BLaER1 (cell line): ENCODE results near the gene LIAS.
"Not testable (repeated sequence)": the region's sequence is repeated elsewhere in the genome, so short reads cannot be mapped to it uniquely, and the experiment has no call there.

Experiments used
- H3K27ac ChIP-seq: shearing (Covaris generic); formaldehyde crosslinking; 2 replicates; pipeline ENCODE4 v1.8.1; 2022
- H3K27me3 ChIP-seq: shearing (Covaris generic); formaldehyde crosslinking; 2 replicates; pipeline ENCODE4 v1.8.1; 2022
- H3K36me3 ChIP-seq: shearing (Covaris generic); formaldehyde crosslinking; 2 replicates; pipeline ENCODE4 v1.8.1; 2022
- H3K4me1 ChIP-seq: shearing (Covaris generic); formaldehyde crosslinking; 2 replicates; pipeline ENCODE4 v1.8.1; 2022
- H3K4me2 ChIP-seq: shearing (Covaris generic); formaldehyde crosslinking; 2 replicates; pipeline ENCODE4 v1.8.1; 2022
- H3K4me3 ChIP-seq: shearing (Covaris generic); formaldehyde crosslinking; 2 replicates; pipeline ENCODE4 v1.8.1; 2022
- H3K9ac ChIP-seq: shearing (Covaris generic); formaldehyde crosslinking; 2 replicates; pipeline ENCODE4 v1.8.1; 2022
- H3K9me3 ChIP-seq: shearing (Covaris generic); formaldehyde crosslinking; 2 replicates; pipeline ENCODE4 v1.8.1; 2022
- H4K20me1 ChIP-seq: shearing (Covaris generic); formaldehyde crosslinking; 2 replicates; pipeline ENCODE4 v1.8.1; 2022
- Cebpa-rat ChIP-seq: shearing (Covaris generic); IDR thresholded peaks from 2 replicates; pipeline ENCODE4 v1.8.1; 2022

Gene LIAS

DNA sequence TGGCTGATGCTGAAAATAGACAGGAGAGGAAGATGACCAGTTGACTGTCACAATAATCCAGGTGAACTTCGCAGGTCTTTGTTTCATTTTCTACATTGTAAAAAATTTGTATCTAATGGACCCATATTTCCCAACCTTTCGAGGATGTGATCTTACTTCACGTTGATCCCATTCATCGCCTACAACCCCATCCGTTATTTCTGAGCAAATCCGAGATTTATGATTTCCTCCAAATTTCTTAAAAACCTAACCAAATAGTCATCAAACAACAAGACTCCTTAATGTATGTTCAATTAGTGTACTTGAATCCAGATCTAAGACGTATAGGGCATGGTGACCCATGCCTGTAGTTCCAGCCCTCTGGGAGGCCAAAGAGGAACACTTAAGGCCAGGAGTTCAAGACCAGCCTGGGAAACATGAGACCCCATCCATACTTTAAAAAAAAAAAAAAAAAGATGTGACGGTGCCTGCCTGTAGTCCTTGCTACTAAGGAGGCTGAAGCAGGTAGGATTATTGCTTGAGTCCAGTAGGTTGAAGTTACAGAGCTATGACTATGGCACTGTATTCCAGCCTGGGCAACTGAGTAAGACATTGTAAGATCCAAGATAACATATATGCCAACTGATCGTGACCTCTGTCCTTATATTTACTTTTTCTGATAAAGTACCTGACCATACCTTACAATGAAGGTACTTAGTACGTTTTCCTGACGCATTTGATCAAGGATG lies 5.8 kb upstream of the LIAS start:
- Histone ChIP-seq H3K36me3 (peaks cover 94% of the 10 kb centered on the region), H3K27ac (no peak overlapping the region)

DNA sequence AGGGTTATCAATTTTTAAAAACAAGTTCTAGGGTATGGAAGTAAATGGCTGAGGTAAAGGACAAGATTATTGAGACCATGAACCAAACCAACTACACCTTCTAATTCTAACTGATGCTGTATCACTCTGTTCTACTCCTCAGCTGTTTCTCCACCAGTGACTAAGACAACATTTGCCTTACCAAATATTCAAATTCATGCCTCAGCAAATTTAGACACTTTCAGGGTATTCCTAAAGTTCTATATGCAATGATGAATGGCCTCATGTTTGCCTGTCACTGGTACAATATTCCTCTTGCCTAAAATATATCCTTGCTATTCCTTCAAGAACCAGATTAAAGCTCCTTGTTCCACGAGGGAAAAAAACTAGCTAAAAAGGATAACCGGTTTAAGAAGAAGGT lies 5.1 kb upstream of the LIAS start:
- Histone ChIP-seq H3K9ac (no peak overlapping the region), H3K4me3 (no peak overlapping the region), H4K20me1 (peaks cover 94% of the 10 kb centered on the region), H3K4me2 (no peak overlapping the region), H3K27me3 (no peaks in the 10 kb centered on the region), H3K27ac (no peak overlapping the region), H3K36me3 (peaks cover 91% of the 10 kb centered on the region), H3K4me1 (peaks cover 24% of the 10 kb centered on the region), H3K9me3 (no peaks in the 10 kb centered on the region)
- TF ChIP-seq Cebpa-rat = no peak

More for the DNA sequence above, 5.8 kb upstream of the LIAS start:
- H3K9me3 ChIP-seq = no peaks in the 10 kb centered on the region
- H3K4me2 ChIP-seq = no peak overlapping the region
- no peak overlapping the region for H3K4me3 ChIP-seq
- peaks cover 99% of the 10 kb centered on the region for H4K20me1 ChIP-seq
- no peaks in the 10 kb centered on the region for H3K27me3 ChIP-seq
- TF ChIP-seq Cebpa-rat = no peak
- H3K4me1 ChIP-seq = peaks cover 24% of the 10 kb centered on the region
- no peak overlapping the region for H3K9ac ChIP-seq

DNA sequence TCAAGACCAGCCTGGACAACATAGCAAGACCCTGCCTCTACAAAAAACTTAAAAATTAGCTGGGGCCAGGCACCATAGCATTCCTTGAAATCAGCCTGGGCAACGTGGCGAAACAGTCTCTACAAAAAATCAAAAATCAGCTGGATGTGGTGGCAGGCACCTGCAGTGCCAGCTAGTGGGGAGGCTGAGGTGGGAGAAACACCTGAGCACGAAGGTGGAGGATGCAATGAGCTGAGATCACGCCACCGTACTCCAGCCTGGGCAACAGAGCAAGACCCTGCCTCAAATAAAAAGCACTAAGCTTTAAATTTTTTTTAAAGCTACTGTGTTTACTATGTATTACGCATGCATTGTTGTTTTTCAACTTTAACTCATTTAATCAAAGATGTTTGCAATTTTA lies 3.4 kb upstream of the LIAS start:
- H3K36me3 ChIP-seq = peaks cover 75% of the 10 kb centered on the region
- TF ChIP-seq Cebpa-rat = no peak
- no peaks in the 10 kb centered on the region for H3K27me3 ChIP-seq
- H3K4me1 ChIP-seq = peaks cover 31% of the 10 kb centered on the region
- no peak overlapping the region for H3K9ac ChIP-seq
- H3K9me3 ChIP-seq = no peaks in the 10 kb centered on the region
- H4K20me1 ChIP-seq = peaks cover 77% of the 10 kb centered on the region
- H3K27ac ChIP-seq = no peak overlapping the region
- no peak overlapping the region for H3K4me3 ChIP-seq
- H3K4me2 ChIP-seq = peak overlapping the region; percentile 71; the same call in 1 of the 2 replicates

DNA sequence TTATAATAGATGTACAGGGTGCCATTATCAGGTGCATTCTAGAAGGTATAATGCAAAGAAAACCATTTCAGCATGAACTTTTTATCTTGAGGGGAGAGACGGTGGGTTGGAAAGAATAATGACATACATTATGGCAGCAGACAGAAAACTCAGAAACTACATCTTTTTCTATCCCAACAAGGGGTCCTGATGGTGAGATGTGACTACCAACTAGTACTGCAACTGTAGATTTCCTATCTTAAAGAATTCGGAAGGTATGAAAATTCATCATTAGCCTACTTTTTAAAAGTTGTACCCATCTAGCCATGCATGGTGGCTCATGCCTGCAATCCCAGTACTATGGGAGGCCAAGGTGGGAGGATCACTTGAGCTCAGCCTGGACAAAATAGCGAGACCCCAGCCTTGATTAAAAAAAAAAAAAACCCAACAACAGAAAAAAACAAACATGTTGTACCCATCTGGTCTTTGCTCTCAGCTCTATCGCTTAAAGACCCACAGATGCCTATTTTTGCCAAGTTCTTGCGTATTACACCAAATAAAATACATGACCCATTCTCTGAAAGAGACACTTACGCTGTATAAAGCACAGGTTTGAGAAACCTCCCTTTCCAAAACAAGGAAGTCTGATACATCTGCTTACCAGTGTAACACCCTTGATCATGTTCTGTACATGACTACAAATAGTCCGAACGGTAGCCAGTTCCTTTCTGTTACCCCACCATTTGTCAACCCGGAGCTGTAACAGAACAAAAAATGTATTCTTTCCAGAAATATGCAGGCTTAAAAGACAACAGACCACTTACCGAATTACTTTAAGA lies 1.7 kb upstream of the LIAS start:
- no peak for TF ChIP-seq Cebpa-rat
- peak overlapping the region; percentile 95 for H3K9ac ChIP-seq
- H3K4me1 ChIP-seq = peaks cover 35% of the 10 kb centered on the region
- no peaks in the 10 kb centered on the region for H3K9me3 ChIP-seq
- H3K4me3 ChIP-seq = peak overlapping the region; percentile 78
- no peaks in the 10 kb centered on the region for H3K27me3 ChIP-seq
- peaks cover 60% of the 10 kb centered on the region for H4K20me1 ChIP-seq
- H3K27ac ChIP-seq = peak overlapping the region; percentile 97
- H3K4me2 ChIP-seq = peak overlapping the region; percentile 71
- H3K36me3 ChIP-seq = peaks cover 66% of the 10 kb centered on the region

DNA sequence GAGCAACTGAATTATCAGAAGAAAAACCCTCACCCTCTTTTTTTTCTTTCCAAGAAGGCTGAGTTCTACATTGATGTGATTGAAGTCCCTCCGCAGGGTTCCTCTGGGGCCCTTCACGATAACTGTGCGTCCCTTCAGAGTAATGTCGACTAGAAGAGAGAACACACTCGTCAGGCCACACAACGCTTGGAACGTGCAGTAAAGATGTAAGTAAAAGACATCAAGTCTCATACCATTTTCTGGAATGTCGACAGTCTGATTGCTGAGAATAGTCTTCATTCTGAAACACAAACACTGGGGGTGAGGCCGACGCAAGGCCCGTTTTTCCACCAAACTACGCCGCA lies 723 bp upstream of the LIAS start:
- Histone ChIP-seq H3K4me3 (peak overlapping the region; percentile 78), H3K4me2 (peak overlapping the region; percentile 71), H3K4me1 (peaks cover 35% of the 10 kb centered on the region), H3K36me3 (peaks cover 63% of the 10 kb centered on the region), H3K27ac (peak overlapping the region; percentile 97), H3K9ac (peak overlapping the region; percentile 95), H4K20me1 (peaks cover 50% of the 10 kb centered on the region)
- H3K27me3 ChIP-seq, H3K9me3 ChIP-seq: not testable (repeated sequence)

DNA sequence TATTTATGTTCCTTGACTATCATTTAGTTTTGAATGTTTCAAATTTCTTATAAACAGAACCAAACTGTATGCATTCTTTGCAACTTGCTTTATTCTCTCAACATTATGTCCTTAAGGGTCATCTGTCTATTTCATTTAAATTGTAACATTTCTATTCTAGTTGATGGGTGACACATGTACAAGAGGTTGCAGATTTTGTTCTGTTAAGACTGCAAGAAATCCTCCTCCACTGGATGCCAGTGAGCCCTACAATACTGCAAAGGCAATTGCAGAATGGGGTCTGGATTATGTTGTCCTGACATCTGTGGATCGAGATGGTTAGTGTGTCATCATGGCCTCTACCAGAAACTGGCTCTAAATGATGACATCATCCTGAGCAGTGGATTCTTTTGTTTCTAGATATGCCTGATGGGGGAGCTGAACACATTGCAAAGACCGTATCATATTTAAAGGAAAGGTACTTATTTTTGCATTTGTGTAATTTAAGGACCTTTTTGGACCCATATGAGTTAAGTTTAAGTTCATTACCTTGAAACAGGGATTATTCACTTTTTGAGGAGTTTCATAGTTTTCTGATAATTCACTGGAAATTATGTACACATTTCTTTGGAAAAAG lies 6.1 kb downstream of the LIAS start:
- no peak overlapping the region for H3K9ac ChIP-seq
- peaks cover 53% of the 10 kb centered on the region for H3K36me3 ChIP-seq
- peaks cover 13% of the 10 kb centered on the region for H3K4me1 ChIP-seq
- no peak overlapping the region for H3K27ac ChIP-seq
- H3K4me3 ChIP-seq = no peak overlapping the region
- no peak for TF ChIP-seq Cebpa-rat
- H3K27me3 ChIP-seq = no peaks in the 10 kb centered on the region
- no peak overlapping the region for H3K4me2 ChIP-seq
- no peaks in the 10 kb centered on the region for H4K20me1 ChIP-seq
- no peaks in the 10 kb centered on the region for H3K9me3 ChIP-seq

DNA sequence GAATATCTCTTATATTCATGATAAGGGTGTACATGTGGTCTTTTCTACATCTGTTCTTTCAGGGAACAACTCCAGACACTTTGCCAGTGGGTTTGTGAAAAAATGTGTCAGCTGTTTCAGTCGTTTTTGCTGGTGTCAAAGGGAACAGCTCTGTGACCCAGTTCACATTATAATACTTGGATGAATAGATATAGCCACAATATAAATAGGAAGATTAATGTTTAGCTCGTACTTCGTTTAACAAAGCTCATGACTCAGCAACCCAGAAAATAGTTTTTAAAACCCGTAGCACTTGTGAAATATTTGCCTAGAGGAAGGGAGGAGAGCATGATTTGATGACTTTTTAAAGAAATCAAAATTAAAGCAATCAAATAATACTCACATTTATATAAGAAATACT lies 7.9 kb downstream of the LIAS start:
- peaks cover 56% of the 10 kb centered on the region for H3K36me3 ChIP-seq
- H3K9ac ChIP-seq = no peak overlapping the region
- no peak overlapping the region for H3K4me2 ChIP-seq

DNA sequence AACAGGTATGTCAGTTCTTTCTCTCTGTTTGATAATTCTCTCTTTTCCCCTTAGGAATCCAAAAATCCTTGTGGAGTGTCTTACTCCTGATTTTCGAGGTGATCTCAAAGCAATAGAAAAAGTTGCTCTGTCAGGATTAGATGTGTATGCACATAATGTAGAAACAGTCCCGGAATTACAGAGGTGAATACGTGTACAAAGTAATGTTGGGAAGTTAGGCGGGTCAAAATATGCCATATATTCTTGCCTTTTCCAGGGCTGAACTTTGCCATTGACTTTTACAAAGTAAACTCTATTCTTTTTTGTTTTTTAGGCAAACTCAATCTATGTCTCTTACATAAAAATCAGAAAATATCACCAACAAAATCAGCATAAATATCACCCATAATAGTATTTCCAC lies 8.6 kb downstream of the LIAS start:
- no peak overlapping the region for H3K9ac ChIP-seq
- H3K27me3 ChIP-seq = no peaks in the 10 kb centered on the region
- no peaks in the 10 kb centered on the region for H3K9me3 ChIP-seq
- H3K4me1 ChIP-seq = 0 out of 2 replicates have a peak, but pooled peaks cover 4% of the 10 kb centered on the region
- H3K36me3 ChIP-seq = peaks cover 61% of the 10 kb centered on the region
- no peak overlapping the region for H3K4me3 ChIP-seq
- TF ChIP-seq Cebpa-rat = no peak
- no peak overlapping the region for H3K4me2 ChIP-seq
- H3K27ac ChIP-seq = no peak overlapping the region
- no peaks in the 10 kb centered on the region for H4K20me1 ChIP-seq

More for the DNA sequence above, 7.9 kb downstream of the LIAS start:
- no peak for TF ChIP-seq Cebpa-rat
- H3K27ac ChIP-seq = no peak overlapping the region
- no peaks in the 10 kb centered on the region for H4K20me1 ChIP-seq
- no peak overlapping the region for H3K4me3 ChIP-seq
- no peaks in the 10 kb centered on the region for H3K9me3 ChIP-seq
- H3K4me1 ChIP-seq = 0 out of 2 replicates have a peak, but pooled peaks cover 4% of the 10 kb centered on the region
- H3K27me3 ChIP-seq = no peaks in the 10 kb centered on the region

DNA sequence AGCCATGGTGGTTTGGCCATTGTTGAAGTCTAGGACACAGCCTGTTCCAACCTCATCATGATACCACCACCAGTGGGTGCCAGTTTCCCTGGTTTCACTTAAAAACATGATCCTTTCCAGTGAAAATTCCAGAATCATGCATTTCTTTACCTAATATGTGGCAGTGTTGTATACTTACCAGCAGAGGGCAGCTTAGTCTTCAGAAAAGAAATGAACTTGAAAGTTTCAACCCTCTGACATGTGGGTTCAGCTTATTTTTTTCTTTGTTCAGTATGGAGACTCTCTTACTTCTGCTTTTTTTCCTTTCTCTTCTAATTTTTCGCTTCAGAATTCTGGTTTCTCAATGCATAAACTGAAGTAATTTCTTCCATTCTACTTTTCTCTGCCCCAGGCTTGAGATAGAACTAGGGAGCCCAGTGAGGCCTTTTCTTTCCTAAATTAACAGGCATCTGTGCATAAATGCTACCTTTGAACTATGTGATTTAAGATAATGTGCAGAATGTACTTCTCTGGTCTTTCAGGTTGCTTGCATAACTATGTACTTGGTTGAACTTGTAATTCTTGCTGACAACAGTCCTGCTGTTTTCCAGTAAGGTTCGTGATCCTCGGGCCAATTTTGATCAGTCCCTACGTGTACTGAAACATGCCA lies 10.7 kb downstream of the LIAS start:
- no peak for TF ChIP-seq Cebpa-rat
- Histone ChIP-seq H3K36me3 (peaks cover 55% of the 10 kb centered on the region), H4K20me1 (no peaks in the 10 kb centered on the region), H3K9me3 (no peaks in the 10 kb centered on the region), H3K4me2 (peak overlapping the region; percentile 38; the same call in 1 of the 2 replicates), H3K27ac (peak overlapping the region; percentile 73), H3K4me3 (no peak overlapping the region), H3K9ac (peak overlapping the region; percentile 63), H3K27me3 (no peaks in the 10 kb centered on the region), H3K4me1 (0 out of 2 replicates have a peak, but pooled peaks cover 4% of the 10 kb centered on the region)
